ENCODE results near the gene PODNL1.

PODNL1 gene

DNA sequence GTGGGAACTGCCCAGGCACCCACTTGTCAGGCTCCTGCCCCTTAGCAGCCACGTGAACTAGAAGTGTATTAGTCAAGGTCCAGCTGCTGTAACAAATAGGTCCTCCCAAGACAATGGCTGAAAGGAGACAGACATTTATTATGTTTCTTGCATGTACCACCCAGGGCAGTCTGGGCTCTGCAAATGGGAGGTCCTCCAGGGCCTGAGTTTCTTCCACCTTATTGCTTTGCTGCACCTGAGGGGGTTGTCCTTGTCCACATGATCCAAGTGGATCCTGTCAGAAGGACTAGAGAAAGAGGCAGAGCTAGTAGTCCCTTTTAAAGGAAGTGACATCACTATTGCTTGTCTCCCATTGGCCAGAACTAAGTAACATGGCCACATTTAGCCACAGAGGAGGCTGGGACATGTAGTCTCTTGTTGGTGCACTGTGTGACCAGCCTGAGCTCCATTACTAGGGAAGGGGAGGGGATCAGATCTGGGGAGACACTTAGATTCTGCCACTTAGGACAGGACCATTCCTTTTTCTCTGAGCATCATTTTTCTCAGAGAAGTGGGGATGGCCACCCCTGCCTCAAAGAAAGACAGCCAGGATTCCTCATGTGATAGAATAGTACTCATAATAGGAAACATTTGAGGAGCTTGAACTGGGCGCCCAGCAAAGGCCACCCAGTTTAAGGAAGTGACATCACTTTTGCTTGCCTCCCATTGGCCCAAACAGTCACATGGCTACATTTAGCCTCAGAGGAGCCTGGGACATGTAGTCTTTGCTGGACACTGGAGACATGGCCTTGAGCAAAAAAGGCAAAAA lies 17.1 kb downstream of the PODNL1 start:
- peak; percentile 94 for FAIRE-seq
- TF ChIP-seq POLR2AphosphoS5 (IDR thresholded peaks at IDR 0.05; ENCODE audit: low read depth, low read length): no peak
- TF ChIP-seq SPI1 (IDR thresholded peaks at IDR 0.05; ENCODE audit: low read depth, low read length): 0 out of 2 replicates have a peak, but pooled peaks have one; percentile 35
- DNase-seq (ENCODE audit: insufficient read length, low spot score): no peak

DNA sequence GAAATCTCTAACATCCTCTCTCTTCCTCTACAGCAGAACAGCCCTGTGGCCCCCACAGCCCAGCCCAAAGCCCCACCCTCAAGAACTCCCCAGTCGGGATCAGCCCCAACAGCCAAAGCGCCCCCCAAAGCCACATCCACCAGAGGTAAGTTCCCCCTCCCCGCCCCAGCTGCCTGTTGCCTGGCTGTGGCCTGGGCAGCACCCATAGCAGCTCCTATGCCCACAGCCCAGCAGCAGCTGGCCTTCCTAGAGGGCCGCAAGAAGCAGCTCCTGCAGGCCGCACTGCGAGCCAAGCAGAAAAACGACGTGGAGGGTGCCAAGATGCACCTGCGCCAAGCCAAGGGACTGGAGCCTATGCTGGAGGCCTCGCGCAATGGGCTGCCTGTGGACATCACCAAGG lies 17.7 kb downstream of the PODNL1 start:
- FAIRE-seq (no peak), DNase-seq (ENCODE audit: insufficient read length, low spot score) (no peak)
- TF ChIP-seq POLR2A (IDR thresholded peaks at IDR 0.05; ENCODE audit: low read depth, low read length): no peak
- TF ChIP-seq POU2F2 (IDR thresholded peaks at IDR 0.05; ENCODE audit: low read depth, low read length): no peak
- TF ChIP-seq POLR2AphosphoS5 (IDR thresholded peaks at IDR 0.05; ENCODE audit: low read depth, low read length): no peak

- TF ChIP-seq POLR2A (IDR thresholded peaks at IDR 0.05; ENCODE audit: low read depth, low read length): no peak
- no peak for TF ChIP-seq POU2F2 (IDR thresholded peaks at IDR 0.05; ENCODE audit: low read depth, low read length)
- no peak for TF ChIP-seq SPI1 (IDR thresholded peaks at IDR 0.05; ENCODE audit: low read depth, low read length)
- no peak for TF ChIP-seq POLR2AphosphoS5 (IDR thresholded peaks at IDR 0.05; ENCODE audit: low read depth, low read length)
- no peak for TF ChIP-seq TAF1 (IDR thresholded peaks at IDR 0.05; ENCODE audit: low read depth, low read length)
- no peak for TF ChIP-seq PAX5 (IDR thresholded peaks at IDR 0.05; ENCODE audit: insufficient read depth, low read length, severe bottlenecking)
- no peak for FAIRE-seq
- no peak for DNase-seq (ENCODE audit: insufficient read length, low spot score)
Measured at GRCh38 chr19:13918726-13919411, 19.3 kb downstream of the PODNL1 start.

- no peak for DNase-seq (ENCODE audit: insufficient read length, low spot score)
- FAIRE-seq: no peak
Measured at GRCh38 chr19:13917888-13918406, 20.3 kb downstream of the PODNL1 start.

GRCh38 chr19:13914777-13915176 lies 23.4 kb downstream of the PODNL1 start:
- TF ChIP-seq SPI1 (IDR thresholded peaks at IDR 0.05; ENCODE audit: low read depth, low read length): no peak
- no peak for TF ChIP-seq POU2F2 (IDR thresholded peaks at IDR 0.05; ENCODE audit: low read depth, low read length)
- TF ChIP-seq PAX5 (IDR thresholded peaks at IDR 0.05; ENCODE audit: insufficient read depth, low read length, severe bottlenecking): no peak
- TF ChIP-seq POLR2AphosphoS5 (IDR thresholded peaks at IDR 0.05; ENCODE audit: low read depth, low read length): no peak
- TF ChIP-seq POLR2A (IDR thresholded peaks at IDR 0.05; ENCODE audit: low read depth, low read length): no peak
- no peak for TF ChIP-seq TAF1 (IDR thresholded peaks at IDR 0.05; ENCODE audit: low read depth, low read length)
- DNase-seq (ENCODE audit: insufficient read length, low spot score): no peak
- no peak for FAIRE-seq

More at GRCh38 chr19:13917888-13918406, 20.3 kb downstream of the PODNL1 start:
- TF ChIP-seq POU2F2 (IDR thresholded peaks at IDR 0.05; ENCODE audit: low read depth, low read length) (no peak), POLR2A (IDR thresholded peaks at IDR 0.05; ENCODE audit: low read depth, low read length) (no peak)

- DNase-seq (ENCODE audit: insufficient read length, low spot score): no peak
- no peak for FAIRE-seq
- TF ChIP-seq POLR2A (IDR thresholded peaks at IDR 0.05; ENCODE audit: low read depth, low read length) (no peak), POLR2AphosphoS5 (IDR thresholded peaks at IDR 0.05; ENCODE audit: low read depth, low read length) (no peak), TAF1 (IDR thresholded peaks at IDR 0.05; ENCODE audit: low read depth, low read length) (no peak), SPI1 (IDR thresholded peaks at IDR 0.05; ENCODE audit: low read depth, low read length) (no peak), PAX5 (IDR thresholded peaks at IDR 0.05; ENCODE audit: insufficient read depth, low read length, severe bottlenecking) (no peak), POU2F2 (IDR thresholded peaks at IDR 0.05; ENCODE audit: low read depth, low read length) (no peak)
Measured at GRCh38 chr19:13913352-13913751, 24.9 kb downstream of the PODNL1 start.

GRCh38 chr19:13909430-13909829 lies 28.8 kb downstream of the PODNL1 start:
- FAIRE-seq (no peak), DNase-seq (ENCODE audit: insufficient read length, low spot score) (no peak)
- TF ChIP-seq SPI1 (IDR thresholded peaks at IDR 0.05; ENCODE audit: low read depth, low read length) (no peak), POU2F2 (IDR thresholded peaks at IDR 0.05; ENCODE audit: low read depth, low read length) (no peak), PAX5 (IDR thresholded peaks at IDR 0.05; ENCODE audit: insufficient read depth, low read length, severe bottlenecking) (no peak)

- DNase-seq (ENCODE audit: insufficient read length, low spot score) (no peak), FAIRE-seq (no peak)
- TF ChIP-seq PAX5 (IDR thresholded peaks at IDR 0.05; ENCODE audit: insufficient read depth, low read length, severe bottlenecking) (no peak), POU2F2 (IDR thresholded peaks at IDR 0.05; ENCODE audit: low read depth, low read length) (no peak), TAF1 (IDR thresholded peaks at IDR 0.05; ENCODE audit: low read depth, low read length) (no peak), POLR2AphosphoS5 (IDR thresholded peaks at IDR 0.05; ENCODE audit: low read depth, low read length) (no peak), POLR2A (IDR thresholded peaks at IDR 0.05; ENCODE audit: low read depth, low read length) (no peak), SPI1 (IDR thresholded peaks at IDR 0.05; ENCODE audit: low read depth, low read length) (no peak)
Measured at GRCh38 chr19:13908674-13909073, 29.5 kb downstream of the PODNL1 start.

GRCh38 chr19:13906910-13907309 lies 31.3 kb downstream of the PODNL1 start:
- TF ChIP-seq TAF1 (IDR thresholded peaks at IDR 0.05; ENCODE audit: low read depth, low read length) (no peak), POU2F2 (IDR thresholded peaks at IDR 0.05; ENCODE audit: low read depth, low read length) (no peak), POLR2A (IDR thresholded peaks at IDR 0.05; ENCODE audit: low read depth, low read length) (no peak), PAX5 (IDR thresholded peaks at IDR 0.05; ENCODE audit: insufficient read depth, low read length, severe bottlenecking) (no peak), POLR2AphosphoS5 (IDR thresholded peaks at IDR 0.05; ENCODE audit: low read depth, low read length) (no peak), SPI1 (IDR thresholded peaks at IDR 0.05; ENCODE audit: low read depth, low read length) (no peak)
- DNase-seq (ENCODE audit: insufficient read length, low spot score) (no peak), FAIRE-seq (no peak)

GRCh38 chr19:13906521-13906904 lies 31.7 kb downstream of the PODNL1 start:
- FAIRE-seq: no peak
- DNase-seq (ENCODE audit: insufficient read length, low spot score): no peak
- no peak for TF ChIP-seq POLR2AphosphoS5 (IDR thresholded peaks at IDR 0.05; ENCODE audit: low read depth, low read length)
- TF ChIP-seq SPI1 (IDR thresholded peaks at IDR 0.05; ENCODE audit: low read depth, low read length): no peak
- TF ChIP-seq PAX5 (IDR thresholded peaks at IDR 0.05; ENCODE audit: insufficient read depth, low read length, severe bottlenecking): no peak
- TF ChIP-seq POU2F2 (IDR thresholded peaks at IDR 0.05; ENCODE audit: low read depth, low read length): no peak
- TF ChIP-seq POLR2A (IDR thresholded peaks at IDR 0.05; ENCODE audit: low read depth, low read length): no peak
- no peak for TF ChIP-seq TAF1 (IDR thresholded peaks at IDR 0.05; ENCODE audit: low read depth, low read length)

Measured in GM12891 (cell line).